Epithelial cell of prostate (primary cell): ENCODE results near the gene ZP1.

ENCODE experiments used
- DNase-seq: peaks from one replicate; pipeline ENCODE4 v3.0.0-alpha.2; 2011; ENCODE audit warnings: low read depth, low spot score
- H3K27ac ChIP-seq: fragments of 450-650 bp; 2 replicates; pipeline ENCODE4 v1.5.1; 2017; ENCODE audit warnings: mild to moderate bottlenecking

The ZP1 gene

DNA sequence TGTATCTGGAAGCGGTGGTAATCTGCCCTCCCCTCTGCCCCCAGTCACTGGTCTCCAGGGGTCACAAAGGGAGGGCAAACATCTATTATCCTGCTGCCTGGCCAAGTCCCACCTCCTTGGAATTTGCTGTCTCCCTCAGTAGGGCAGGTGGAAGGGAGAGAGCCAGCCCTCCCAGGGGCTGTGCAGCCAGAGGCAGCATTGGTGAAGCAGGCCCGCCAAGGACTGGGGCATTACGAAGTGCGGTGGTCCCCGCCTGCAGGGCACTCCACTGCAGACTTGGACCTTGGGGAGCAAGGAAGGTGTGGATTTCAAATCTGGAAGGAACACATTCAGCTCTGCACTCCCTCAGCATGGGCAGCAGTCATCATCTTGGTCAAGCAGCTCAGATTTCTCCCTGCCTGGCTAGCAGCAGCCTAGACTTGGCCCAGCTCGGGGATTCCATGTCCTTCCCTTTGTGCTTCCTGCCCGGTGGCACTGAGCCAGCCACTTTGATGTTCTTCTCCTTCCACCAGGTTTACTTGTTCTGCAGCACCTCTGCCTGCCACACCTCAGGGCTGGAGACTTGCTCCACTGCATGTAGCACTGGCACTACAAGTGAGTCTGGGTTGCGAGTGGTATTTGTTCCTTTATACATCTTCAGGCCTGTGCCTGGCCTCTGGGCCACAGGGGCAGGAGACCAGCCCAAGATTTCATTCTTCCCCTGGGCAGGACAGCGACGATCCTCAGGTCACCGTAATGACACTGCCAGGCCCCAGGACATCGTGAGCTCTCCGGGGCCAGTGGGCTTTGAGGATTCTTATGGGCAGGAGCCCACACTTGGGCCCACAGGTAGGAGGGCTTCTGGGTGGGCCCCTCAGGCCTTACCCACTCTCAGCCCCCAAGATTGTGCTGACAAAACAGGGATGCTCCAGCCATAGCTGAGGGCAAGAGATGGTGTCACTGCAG is 7.4 kb downstream of the ZP1 start:
- H3K27ac ChIP-seq: no peak overlapping the region
- DNase-seq: no peak

DNA sequence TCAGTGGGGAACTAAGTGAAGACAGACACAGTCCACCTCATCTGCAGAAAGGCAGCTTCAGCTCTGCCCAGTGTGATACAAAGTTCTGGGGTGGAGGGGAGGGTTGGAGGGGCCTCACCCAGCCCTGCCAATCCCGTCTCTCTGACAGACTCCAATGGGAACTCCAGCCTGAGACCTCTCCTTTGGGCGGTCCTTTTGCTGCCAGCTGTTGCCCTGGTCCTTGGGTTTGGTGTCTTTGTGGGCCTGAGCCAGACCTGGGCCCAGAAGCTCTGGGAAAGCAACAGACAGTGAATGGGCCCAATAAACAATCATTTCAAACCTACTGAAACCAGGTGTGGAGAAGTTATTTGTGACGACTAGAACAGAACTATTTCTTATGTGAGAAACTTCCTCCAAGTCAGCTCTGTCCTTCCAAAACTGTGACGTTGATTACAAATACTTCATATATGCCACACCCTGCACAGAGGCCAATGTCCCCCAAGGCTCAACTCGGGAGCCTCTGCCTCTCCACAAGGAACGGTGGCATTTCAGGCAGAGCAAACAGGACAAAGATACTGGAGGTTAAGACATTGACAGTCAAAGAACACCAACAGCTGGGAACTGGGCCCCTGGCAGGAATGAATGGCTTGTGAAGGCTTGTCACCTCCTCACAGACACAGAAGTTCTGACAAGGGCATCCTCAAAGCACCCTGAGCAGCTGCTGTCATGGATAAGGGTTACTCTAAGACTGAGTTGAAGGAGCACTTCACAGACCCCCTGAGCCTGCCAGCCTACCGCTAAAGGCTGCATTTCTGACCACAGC is 8.2 kb downstream of the ZP1 start:
- DNase-seq: no peak

DNA sequence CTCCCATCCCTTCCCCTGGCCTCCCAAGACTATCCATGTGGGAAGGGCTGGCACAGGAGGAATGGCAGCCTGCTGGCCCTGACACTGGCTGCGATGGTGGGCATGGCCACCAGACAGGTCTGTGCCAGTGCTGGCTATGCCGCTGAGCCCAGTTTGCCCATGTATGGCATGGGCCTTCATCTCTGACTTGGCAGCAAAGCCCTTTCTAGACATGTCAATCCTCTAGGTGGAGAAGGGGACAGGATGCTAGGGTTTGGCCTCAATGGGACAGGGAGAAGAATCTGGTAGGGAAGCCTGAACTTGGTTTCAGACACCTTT is 8.8 kb downstream of the ZP1 start:
- H3K27ac ChIP-seq: no peak overlapping the region
- DNase-seq: no peak

More for the DNA sequence above, 8.2 kb downstream of the ZP1 start:
- no peak overlapping the region for H3K27ac ChIP-seq

DNA sequence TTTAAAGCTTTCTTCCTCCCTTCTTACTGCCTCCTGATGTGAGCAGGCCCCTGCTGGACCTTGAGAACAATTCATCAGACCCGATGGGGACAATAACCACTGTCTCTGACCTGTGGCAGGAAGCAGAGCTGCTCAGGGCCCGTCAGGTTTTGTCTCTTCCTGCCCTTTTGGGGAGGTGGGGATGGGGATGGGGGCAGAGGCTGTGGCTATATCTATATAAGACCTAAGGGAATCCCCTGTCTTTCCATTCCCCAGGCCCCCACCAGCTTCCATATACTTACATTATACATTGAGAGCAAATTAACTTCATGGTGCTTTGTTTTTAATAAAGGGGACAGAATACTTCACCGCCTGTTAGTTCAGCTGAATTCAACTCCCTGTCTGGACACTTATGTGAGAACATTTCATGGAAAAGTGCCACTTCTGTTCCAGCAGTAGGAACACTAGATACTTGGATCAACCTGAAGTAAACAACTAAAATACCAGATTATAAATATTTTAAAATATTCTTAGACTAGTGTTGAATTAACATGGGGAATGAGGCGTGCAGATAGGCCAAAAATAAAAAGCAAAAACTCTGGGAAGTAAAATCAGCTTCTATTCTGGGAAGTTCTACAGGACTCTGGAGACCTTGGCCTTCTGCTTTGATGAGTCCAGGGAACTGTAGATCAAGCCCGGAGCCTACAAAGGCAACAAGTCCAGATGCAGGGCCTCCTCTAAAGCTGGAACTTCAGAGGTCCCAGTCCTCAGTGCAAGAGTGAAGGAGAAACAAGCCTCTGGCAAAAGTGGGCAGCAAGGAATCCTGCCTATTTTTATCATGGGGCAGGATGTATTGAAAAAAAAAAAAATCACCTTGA is 11.1 kb downstream of the ZP1 start:
- H3K27ac ChIP-seq: no peak overlapping the region
- no peak for DNase-seq

DNA sequence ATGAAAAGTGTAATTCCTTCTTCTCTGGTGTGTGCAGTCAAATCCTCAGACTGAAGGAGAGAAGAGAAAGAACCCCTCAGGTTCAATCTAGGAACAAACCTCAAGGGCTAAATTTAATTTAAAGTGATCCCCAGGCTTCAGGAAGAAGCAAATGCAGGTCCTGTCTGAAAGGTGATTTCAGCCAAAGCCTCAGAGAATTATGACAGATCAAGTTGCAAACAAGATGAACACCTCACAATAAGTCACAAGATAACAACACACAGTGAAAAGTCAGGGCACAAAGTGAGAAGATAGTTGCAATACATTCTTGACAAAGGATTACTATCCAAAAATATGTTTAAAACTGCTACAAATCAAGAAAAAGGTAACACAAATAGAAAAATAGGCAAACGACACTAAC is 11.8 kb downstream of the ZP1 start:
- no peak overlapping the region for H3K27ac ChIP-seq
- DNase-seq: no peak

DNA sequence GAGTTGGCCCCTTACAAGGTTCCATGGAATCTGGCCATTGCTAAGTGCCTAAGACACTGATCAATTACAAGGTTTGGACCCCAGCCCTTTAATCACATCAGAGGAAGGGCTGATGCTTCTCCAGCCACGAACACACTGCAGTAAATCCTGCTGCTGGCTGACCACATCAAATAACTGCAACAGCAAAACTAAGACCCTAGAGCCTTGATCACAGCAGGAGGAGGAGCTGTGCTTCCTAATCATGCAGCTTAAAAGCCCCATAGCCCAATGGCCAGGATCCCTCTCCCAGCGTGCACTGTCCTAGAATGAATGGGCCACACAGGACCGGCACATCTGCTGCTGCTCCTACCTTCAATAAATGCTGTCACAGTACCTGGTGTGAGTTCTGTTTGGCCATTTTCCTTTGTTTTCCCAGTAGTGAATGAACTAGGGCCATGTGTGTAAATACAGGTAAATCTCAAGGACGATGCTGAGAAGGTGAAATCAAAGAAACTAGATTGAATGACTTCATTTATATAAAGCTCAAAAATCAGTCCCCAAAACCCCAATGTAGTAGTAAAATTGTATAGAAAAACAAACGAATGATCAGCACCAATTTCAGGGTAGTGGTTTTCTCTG is 12.7 kb downstream of the ZP1 start:
- no peak overlapping the region for H3K27ac ChIP-seq
- no peak for DNase-seq

DNA sequence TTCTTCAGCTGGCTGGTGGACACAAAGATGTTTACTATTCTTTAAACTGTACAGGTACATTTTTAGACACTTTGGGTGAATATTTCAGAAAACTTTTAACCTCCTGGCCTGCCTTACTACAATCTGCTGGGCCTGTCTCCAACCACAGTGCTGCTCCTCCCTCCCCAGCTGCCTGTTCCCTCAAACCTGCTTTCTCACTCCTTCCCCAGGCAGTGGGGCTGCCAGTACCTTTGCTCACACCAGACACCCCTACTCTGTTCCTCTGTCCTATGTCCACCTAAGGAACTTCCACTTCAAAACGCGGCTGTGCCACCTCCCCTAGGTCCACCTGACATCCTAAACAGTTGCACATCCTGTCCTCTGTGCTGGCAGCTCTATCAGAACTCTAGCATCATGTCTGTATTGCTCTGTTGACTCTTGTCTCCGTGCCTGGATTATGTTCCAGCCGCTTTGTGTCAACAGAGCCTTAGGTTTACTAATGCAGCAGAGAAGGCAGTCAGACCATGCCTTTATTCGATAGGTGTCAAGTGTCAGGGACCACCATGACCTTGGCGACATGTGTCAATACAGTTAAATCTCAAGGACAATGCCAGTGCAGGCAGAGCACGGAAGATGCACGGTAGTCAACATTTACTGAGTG is 13.4 kb downstream of the ZP1 start:
- no peak for DNase-seq
- no peak overlapping the region for H3K27ac ChIP-seq

DNA sequence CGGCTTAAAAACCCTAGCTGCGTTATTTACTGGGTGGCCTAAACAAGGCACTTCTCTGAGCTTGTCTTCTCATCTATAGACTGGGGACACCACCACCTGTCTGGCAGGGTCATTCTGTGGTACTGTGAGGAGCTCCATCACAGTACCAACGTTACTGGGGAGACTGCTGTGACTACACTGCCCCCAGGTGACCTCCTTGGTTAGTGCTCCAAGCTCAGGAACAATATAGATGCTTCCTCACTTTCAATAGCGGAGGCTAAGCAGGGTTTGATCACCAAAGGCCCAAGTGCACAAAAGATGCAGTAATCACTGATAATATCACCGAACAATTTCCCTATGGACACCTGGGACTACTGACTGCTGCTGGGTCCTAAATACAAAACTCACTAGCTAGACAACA is 20.2 kb downstream of the ZP1 start:
- H3K27ac ChIP-seq: no peak overlapping the region
- no peak for DNase-seq

DNA sequence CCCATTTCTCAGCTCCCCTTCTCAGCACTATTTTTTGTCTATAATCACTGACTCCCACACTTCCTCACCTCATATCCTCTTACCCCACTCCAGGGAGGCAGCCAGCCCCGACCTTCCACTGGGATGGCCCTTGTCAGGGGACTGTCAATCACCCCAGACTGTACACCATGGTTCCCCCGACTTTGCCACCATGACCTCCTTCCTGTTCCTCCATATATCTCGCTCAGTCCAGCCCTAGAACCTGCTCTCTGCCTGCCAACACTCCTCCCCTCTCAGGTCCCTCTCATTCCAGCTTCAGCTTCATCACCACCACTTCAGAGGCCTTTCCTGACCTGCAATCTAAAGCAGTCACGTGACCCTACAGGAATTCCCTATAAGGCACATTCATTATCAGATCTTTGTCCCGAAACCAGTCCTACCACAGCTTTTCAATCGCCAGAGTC is 22.5 kb downstream of the ZP1 start:
- no peak for DNase-seq
- H3K27ac ChIP-seq: no peak overlapping the region

DNA sequence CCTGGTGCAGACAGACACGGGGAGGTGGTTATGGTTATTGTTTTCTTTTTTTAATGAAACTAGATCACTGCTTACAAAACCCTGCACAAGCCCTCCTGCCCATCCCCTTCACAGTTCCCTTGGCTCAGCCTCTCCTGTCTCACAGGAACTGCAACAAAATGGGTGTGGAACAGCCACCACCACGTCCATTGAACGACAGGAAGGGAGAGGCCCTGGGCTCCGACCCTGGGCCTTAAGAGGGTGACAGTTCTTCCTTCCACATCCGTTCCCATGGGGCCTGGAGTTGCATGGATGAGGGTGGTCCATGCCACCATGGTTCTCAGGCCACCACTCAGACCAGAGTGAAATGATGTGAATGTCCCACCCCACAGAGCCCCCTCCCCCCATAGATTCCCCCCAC is 23.4 kb downstream of the ZP1 start:
- H3K27ac ChIP-seq: no peak overlapping the region
- DNase-seq: no peak

DNA sequence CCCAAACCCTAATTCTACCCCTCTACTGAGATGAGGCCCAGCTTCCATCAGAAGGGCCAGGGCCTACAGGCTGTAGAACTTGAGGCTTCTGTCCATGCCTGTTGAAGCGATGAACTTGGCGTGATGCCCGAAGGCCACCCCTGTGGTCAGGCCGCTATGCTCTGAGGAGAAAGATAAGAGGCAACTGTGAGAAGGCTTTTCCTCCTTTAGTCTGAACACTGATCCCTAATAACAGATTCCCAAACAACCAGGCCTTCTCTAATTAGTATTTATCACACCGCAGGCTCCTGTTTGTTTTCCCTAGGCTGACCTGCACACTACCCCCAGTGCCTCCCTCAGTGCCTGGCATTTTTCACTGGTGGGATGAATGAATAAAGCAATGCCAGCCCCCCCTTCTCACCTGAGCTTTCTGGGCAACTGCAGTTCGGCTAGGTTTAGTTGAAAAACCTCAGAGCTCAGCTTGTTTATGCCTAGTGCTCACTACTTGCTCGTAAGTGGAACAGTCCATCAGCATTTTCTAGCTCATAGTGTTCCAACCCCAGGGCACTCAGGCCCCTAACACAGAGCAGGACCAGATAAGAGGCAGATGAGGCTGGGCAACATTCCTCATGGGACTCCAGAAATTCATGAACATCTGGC is 23.9 kb downstream of the ZP1 start:
- H3K27ac ChIP-seq: no peak overlapping the region
- no peak for DNase-seq

DNA sequence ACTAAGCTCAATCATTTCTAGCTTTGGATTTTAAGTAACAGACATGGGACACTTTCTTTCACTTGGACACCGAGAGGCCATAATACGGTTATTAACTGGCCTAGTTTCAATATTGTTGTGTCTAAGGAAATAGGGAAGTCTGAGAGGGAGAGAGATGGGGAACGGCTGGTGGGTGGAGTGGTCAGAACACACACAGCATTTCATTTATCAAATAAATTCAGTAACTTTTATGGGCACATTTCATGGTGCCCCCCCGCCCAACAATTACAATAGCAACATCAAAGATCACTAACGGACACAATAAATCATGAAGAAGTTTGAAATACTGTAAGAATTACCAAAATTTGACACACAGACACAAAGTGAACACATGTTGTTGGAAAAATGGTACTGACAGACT is 28.3 kb downstream of the ZP1 start:
- no peak for DNase-seq
- no peak overlapping the region for H3K27ac ChIP-seq

DNA sequence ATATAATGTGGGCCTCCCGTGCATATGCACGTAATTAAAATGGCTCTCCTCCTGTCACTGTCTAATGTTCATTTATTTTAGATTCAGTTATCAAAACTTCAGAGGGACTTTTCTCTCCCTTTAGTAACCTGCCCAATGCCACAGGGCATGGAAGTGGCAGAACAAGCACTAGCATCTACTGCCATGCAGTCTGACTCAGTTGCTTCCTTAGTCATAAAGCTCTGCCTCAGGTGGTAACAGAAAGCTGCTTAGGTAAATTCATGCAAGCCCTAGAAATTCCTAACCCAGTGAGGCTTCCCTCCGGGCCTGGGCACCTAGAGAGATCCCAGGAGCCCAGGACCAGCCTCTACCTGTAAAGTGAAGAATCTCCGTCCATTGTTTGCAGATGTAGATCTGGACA is 30.2 kb downstream of the ZP1 start:
- no peak overlapping the region for H3K27ac ChIP-seq
- DNase-seq: no peak

DNA sequence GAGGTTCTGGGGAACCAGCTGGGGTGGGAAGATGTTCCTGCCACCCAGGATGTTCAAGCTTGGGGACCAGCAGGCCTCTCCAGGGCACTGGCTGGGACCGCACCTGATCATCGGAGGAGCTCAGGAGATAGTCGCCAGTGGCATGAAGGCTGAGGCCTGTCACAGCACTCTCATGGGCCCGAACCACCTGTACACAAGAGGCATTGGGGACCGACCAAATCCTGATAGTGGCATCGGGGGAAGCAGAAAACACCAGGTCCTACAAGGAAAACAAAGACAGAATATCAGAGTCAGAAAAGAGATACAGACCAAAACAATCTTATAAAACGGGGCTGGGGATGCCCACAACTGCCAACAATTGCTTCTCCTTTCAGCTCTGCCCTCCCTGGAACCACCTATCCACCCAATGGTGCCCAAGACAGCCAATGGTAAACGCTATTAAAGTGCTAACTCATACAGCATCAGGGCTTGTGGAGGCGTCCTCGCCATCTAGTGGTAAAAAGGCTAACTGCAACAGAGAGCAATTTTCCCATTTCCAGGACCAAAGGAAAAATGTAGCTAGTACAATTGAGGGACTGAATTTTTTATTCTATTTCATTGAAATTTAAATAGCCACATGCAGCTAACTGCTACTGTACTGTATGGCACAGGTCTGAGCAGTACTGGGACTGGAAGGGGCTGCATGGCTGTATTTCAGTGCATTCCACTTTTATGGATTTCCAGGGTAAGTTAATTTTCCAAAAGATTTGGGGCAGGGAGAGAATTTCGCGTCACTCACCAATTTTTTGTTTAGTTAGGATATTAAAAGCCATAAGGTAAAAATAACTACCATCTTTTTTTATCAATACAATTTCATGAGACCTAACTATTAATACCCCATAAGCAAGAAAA is 31.9 kb downstream of the ZP1 start:
- DNase-seq: no peak
- H3K27ac ChIP-seq: no peak overlapping the region

DNA sequence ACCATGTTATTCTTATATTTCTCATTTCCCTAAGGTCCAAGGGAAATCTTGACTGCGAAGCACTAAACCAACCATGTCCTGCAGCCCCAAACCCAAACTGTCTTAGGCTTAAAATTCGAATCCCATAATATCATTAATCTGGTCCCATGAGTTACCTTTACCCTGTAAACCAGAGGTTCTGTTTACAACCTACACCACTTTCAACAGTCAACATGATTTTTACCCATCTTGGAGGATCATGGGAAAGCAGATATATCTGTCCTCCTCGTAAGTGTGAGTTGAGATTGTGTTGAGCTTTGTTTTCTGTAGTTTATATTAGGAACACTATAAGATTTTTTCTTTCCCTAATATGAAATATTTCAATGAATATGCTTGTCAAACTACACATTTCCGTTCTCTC is 32.6 kb downstream of the ZP1 start:
- no peak for DNase-seq

DNA sequence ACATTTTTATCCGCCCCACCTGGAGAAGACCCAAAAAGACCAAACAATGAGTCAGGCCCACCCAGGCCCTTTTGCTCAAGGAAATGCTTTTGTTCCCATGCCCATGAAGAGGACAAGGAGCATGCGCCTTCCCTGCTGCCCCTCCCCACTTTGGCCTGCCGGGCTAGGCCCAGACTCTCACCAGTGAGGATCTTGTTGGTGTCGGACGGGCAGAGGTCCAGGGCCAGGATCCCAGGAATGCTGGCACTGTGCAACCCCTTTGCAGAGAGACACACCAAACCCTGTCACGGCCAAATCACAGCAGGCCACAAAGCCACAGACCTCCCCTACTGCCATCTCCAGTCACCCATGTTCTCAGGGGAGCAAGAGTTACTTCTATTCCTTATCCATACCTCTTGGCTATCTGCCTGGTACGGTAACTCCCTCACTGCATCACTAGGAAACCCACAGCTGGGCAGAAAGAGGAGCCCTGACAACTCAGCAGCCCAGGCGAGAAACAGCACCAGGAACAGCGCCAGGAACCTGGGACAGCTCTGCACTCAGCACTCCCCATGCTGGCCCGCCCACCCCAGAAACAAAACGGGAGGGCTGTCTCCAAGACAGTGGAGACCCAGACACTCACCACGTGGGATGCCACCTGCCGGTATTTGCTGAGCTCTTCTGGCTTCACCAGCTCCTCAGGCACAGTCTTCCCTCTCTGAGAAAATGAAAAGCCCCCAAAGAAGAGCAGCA is 33.5 kb downstream of the ZP1 start:
- no peak for DNase-seq
- no peak overlapping the region for H3K27ac ChIP-seq

More for the DNA sequence above, 32.6 kb downstream of the ZP1 start:
- no peak overlapping the region for H3K27ac ChIP-seq

DNA sequence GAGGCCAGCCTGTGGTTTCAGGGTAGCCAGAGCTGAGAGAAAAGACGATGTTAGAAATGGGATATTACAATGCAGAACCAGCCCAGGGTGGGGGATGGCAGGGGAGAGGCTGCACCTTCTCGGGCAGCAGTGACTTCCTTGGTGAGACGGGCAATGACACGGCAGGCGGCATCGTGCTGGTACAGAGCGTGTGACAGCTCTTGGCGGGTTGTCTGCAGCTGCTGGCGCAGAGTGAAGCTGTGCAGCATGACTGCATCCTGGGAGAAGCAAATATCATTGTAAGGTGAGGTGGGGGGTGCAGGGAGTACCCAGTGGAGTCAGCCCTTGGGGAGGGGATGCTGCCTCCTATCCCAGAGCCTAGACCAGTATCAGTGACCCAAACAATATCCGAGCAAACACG is 35.3 kb downstream of the ZP1 start:
- DNase-seq: no peak
- no peak overlapping the region for H3K27ac ChIP-seq

DNA sequence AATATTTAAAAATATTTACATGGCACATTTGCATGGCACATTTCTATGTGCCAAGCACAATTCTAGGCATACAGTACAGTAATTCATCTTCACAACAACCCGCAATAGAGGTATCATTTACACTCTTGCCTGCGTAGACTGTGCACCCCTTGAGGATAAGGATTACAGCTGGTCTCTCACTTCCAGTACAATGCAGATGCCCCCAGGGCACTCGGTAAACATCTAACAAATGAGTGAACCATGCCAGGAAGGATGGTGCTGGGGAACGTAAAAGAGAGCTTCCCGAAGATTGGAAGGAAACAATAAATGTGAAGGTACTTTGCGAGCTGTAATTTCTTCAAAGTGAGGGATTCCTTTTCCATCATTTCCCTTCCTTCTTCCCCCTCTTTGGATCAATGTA is 37.7 kb downstream of the ZP1 start:
- no peak for DNase-seq
- H3K27ac ChIP-seq: peak overlapping the region; percentile 90
